Right lobe of liver (tissue), 6 donors: ENCODE results near the gene RPS6KC1. TPM values are rescaled to one million over a fixed set of nuclear protein-coding genes. Genes with fewer than 3 reads are reported as not detected.
A peak's percentile ranks its signal among the peaks of the same experiment; 100 is the strongest.

ENCODE experiments used
- ATAC-seq, 4 donors: fragments of 200-7000 bp; cut with Tn5 transposase; one replicate each; pipeline ENCODE4 v1.9.1; 2020; ENCODE audit warnings: mild to moderate bottlenecking in 4 of 4, moderate library complexity in 4 of 4
- DNase-seq, 3 donors: peaks; one replicate each; pipeline ENCODE4 v3.0.0-alpha.2; 2020
- H3K27ac ChIP-seq, 3 donors: fragments of 200-600 bp; one replicate each; pipeline ENCODE4 v1.8.0; 2022
- H3K27me3 ChIP-seq, 2 donors: fragments of 200-600 bp; one replicate each; pipeline ENCODE4 v1.8.0; 2022
- H3K36me3 ChIP-seq, 4 donors: fragments of 200-600 bp; sonication (generic) in 1 of 4; one replicate each; pipeline versions ENCODE4 v1.5.1 to v1.8.0; 2017 to 2022; ENCODE audit warnings: control low read depth in 1 of 4
- H3K4me1 ChIP-seq, 4 donors: fragments of 200-600 bp; sonication (generic) in 1 of 4; one replicate each; pipeline versions ENCODE4 v1.5.1 to v1.8.0; 2017 to 2022; ENCODE audit warnings: control low read depth in 1 of 4
- H3K4me3 ChIP-seq, 3 donors: fragments of 200-600 bp; one replicate each; pipeline ENCODE4 v1.8.0; 2022
- H3K9me3 ChIP-seq, 4 donors: fragments of 200-600 bp; sonication (generic) in 1 of 4; one replicate each; pipeline versions ENCODE4 v1.5.1 to v1.8.0; 2017 to 2022; ENCODE audit warnings: control low read depth in 1 of 4
- POLR2A ChIP-seq: fragments of 450-650 bp; IDR thresholded peaks from one replicate; pipeline ENCODE4 v1.6.1; 2017; ENCODE audit warnings: antibody characterized with exemption, mild to moderate bottlenecking
- WGBS: methylation state at CpG from one replicate; pipeline ENCODE4 v1.1.6; 2018; ENCODE audit warnings: low coverage, low lambda C conversion rate; ENCODE audit not compliant: insufficient coverage; ENCODE audit errors: missing lambda C conversion rate; 5-methylcytosine and 5-hydroxymethylcytosine counted together
- intact Hi-C, 2 donors: fragments of 100-400 bp; cut with DNase I; formaldehyde crosslinking; loops; one replicate each; pipeline versions ENCODE4 v1.11.2 to v1.14.1; 2022
- total RNA-seq, 6 experiments: library from RNA; depleted of rRNA in 2 of 6; stranded (reverse); fragments of >200 nt in 2 of 6; fragmentation: NEBNext Ultra II Directional in 3 of 6; extraction: Animal tissue kit (Norgen Biotek cat#: 25700) in 3 of 6; gene quantifications; one replicate each; pipeline versions ENCODE4 v1.1.0 to v1.2.4, GENCODE V29; 2016 to 2023
- TF ChIP-seq, protein P1 (sequence below), 4 donors: fragments of 200-600 bp in 3 of 4; fragments of 450-650 bp in 1 of 4; IDR thresholded peaks; one replicate each; pipeline versions ENCODE4 v1.5.1 to v1.8.0; 2016 to 2022; ENCODE audit warnings: antibody characterized with exemption in 4 of 4, mild to moderate bottlenecking in 2 of 4
- donor health status: DM: no; HTN: yes; CAD: no.
- donor health status: DM: no; HTN: no; CAD: no.
- donor health status: DM: no; HTN: no; CAD: no.
- donor health status: DM: no; HTN: yes; CAD: no.
- donor health status: DM: no; HTN: yes; CAD: no.

RPS6KC1 gene
- total RNA-seq, 6 experiments from 2014 or later, result 7.7 to 9.1 (median 8.4) TPM

DNA sequence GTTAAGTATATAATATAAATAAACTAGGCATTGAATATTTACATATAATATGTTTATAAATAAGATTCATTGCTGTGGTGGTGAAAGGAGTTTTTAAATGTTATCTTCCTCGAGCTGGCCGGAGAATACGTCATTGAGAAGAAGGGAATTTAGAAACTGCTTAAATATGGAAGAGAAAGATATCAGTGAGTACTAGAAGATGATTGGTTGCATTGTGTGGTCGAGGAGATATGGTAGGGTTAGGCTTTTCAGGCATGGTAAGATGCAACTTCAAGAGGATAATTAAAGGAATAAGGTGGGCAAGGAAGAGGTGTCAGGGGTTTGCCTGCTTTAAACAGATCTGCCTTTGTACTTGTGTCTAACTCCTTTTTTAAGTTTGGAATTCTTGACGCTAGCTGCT lies 73.5 kb downstream of the RPS6KC1 start:
- no peak for DNase-seq
- H3K36me3 ChIP-seq, result no peaks in the 10 kb centered on the region
- intact Hi-C loops, result no loop called here
- TF ChIP-seq, protein P1, sequence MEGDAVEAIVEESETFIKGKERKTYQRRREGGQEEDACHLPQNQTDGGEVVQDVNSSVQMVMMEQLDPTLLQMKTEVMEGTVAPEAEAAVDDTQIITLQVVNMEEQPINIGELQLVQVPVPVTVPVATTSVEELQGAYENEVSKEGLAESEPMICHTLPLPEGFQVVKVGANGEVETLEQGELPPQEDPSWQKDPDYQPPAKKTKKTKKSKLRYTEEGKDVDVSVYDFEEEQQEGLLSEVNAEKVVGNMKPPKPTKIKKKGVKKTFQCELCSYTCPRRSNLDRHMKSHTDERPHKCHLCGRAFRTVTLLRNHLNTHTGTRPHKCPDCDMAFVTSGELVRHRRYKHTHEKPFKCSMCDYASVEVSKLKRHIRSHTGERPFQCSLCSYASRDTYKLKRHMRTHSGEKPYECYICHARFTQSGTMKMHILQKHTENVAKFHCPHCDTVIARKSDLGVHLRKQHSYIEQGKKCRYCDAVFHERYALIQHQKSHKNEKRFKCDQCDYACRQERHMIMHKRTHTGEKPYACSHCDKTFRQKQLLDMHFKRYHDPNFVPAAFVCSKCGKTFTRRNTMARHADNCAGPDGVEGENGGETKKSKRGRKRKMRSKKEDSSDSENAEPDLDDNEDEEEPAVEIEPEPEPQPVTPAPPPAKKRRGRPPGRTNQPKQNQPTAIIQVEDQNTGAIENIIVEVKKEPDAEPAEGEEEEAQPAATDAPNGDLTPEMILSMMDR (IDR thresholded peaks at IDR 0.05), result no peak
- no peak for TF ChIP-seq POLR2A
- no peak overlapping the region for H3K4me3 ChIP-seq
- no peak for ATAC-seq
- WGBS, result 93% methylated on average over 5 of the region's 5 CpGs
- no peak overlapping the region for H3K27ac ChIP-seq
- H3K4me1 ChIP-seq, result peaks cover 0 to 12% (median 3%) of the 10 kb centered on the region in 4 donors
- no peaks in the 10 kb centered on the region for H3K27me3 ChIP-seq
- H3K9me3 ChIP-seq, result no peaks in the 10 kb centered on the region

DNA sequence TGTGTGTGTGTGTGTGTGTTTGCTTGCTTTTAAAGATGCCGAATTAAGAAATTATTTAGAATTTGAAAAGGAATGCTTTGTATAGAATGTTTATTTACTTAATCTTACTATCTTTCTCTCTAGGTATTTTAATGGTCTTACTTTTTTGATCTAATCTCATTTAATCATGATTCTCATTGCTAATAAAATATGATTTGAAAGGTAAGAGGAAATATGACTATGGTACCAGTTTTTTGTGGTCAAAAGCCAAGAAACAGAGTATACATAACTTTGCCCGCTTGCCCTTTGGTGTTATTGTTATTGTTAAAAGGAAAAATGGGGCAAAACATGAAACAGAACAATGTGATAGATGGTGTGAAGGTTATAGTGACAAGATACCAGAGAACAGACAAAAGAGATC lies 74.6 kb downstream of the RPS6KC1 start:
- DNase-seq, result no peak
- no peak for ATAC-seq
- WGBS, result 89% methylated on average over 2 of the region's 2 CpGs
- Histone ChIP-seq H3K9me3 (no peaks in the 10 kb centered on the region), H3K27me3 (no peaks in the 10 kb centered on the region), H3K4me3 (no peak overlapping the region), H3K27ac (no peak overlapping the region), H3K36me3 (no peaks in the 10 kb centered on the region), H3K4me1 (peaks cover 0 to 12% (median 3%) of the 10 kb centered on the region in 4 donors)
- TF ChIP-seq, protein P1 (IDR thresholded peaks at IDR 0.05), result no peak
- no peak for TF ChIP-seq POLR2A
- intact Hi-C loops, result no loop called here

GRCh38 chr1:213127074-213127473 lies 76.0 kb downstream of the RPS6KC1 start:
- Histone ChIP-seq H3K4me3 (no peak overlapping the region), H3K9me3 (no peaks in the 10 kb centered on the region), H3K36me3 (no peaks in the 10 kb centered on the region), H3K4me1 (peaks cover 0 to 12% (median 3%) of the 10 kb centered on the region in 4 donors), H3K27ac (no peak overlapping the region), H3K27me3 (no peaks in the 10 kb centered on the region)
- DNase-seq (no peak), ATAC-seq (peak in 2 of 4 donors; percentile 47 to 69)
- WGBS, result 46% methylated on average over 1 of the region's 1 CpG
- intact Hi-C loops, result no loop called here
- TF ChIP-seq, protein P1 (IDR thresholded peaks at IDR 0.05), result no peak
- TF ChIP-seq POLR2A, result no peak

- ATAC-seq, result no peak
- DNase-seq, result no peak
Observed at GRCh38 chr1:213131851-213132655, 81.0 kb downstream of the RPS6KC1 start.

More at GRCh38 chr1:213131851-213132655, 81.0 kb downstream of the RPS6KC1 start:
- Histone ChIP-seq H3K4me3 (no peak overlapping the region), H3K36me3 (no peaks in the 10 kb centered on the region), H3K27ac (no peak overlapping the region), H3K9me3 (no peaks in the 10 kb centered on the region), H3K4me1 (peaks cover 0 to 16% (median 0%) of the 10 kb centered on the region in 4 donors), H3K27me3 (no peaks in the 10 kb centered on the region)
- no peak for TF ChIP-seq POLR2A
- TF ChIP-seq, protein P1 (IDR thresholded peaks at IDR 0.05), result no peak
- intact Hi-C loops, result no loop called here
